H1 (cell line): ENCODE results near the gene NREP. TPM values are rescaled to one million over a fixed set of nuclear protein-coding genes. Genes with fewer than 3 reads are reported as not detected.

Source experiments
- CTCF ChIA-PET: fragments of 300-600 bp; sonication (Branson Sonifier 250); formaldehyde crosslinking; loops from one replicate; lab custom pipeline; 2021; ENCODE audit not compliant: partially characterized antibody; lab: Charles Lee
- POLR2A ChIA-PET: fragments of 300-600 bp; sonication (Branson Sonifier 250); formaldehyde crosslinking; loops from one replicate; lab custom pipeline; 2021; ENCODE audit warnings: inconsistent platforms; ENCODE audit not compliant: partially characterized antibody; lab: Charles Lee
- DNase-seq, 2 experiments: peaks; one replicate each; pipeline versions ENCODE4 v3.0.0 to v3.0.0-alpha.2; 2010 to 2022; ENCODE audit warnings: low spot score in 2 of 2, low read depth in 1 of 2, mixed read lengths in 1 of 2
- FAIRE-seq: peaks from 2 replicates; lab custom pipeline; 2011; peaks lifted over from hg19 to GRCh38; lab: Jason Lieb, UNC
- H2AFZ ChIP-seq: 2 replicates; pipeline ENCODE4 v1.8.1; 2012; ENCODE audit warnings: low read length, inconsistent platforms
- H2AK5ac ChIP-seq: 2 replicates; pipeline ENCODE4 v1.6.1; 2013; ENCODE audit warnings: low read depth, low read length
- H2BK120ac ChIP-seq: replicated peaks from 2 replicates; pipeline ENCODE3; 2013; ENCODE audit warnings: low read depth, low read length, inconsistent platforms
- H2BK12ac ChIP-seq: 2 replicates; pipeline ENCODE4 v1.6.1; 2013; ENCODE audit warnings: low read depth, low read length
- H2BK15ac ChIP-seq: 2 replicates; pipeline ENCODE4 v1.6.1; 2013; ENCODE audit warnings: low read length
- H2BK20ac ChIP-seq: 2 replicates; pipeline ENCODE4 v1.6.1; 2013; ENCODE audit warnings: low read length
- H2BK5ac ChIP-seq: 2 replicates; pipeline ENCODE4 v1.6.1; 2013; ENCODE audit warnings: low read depth, low read length
- H3K14ac ChIP-seq: 2 replicates; pipeline ENCODE4 v1.6.1; 2013; ENCODE audit warnings: inconsistent platforms; ENCODE audit not compliant: insufficient read length
- H3K18ac ChIP-seq: 2 replicates; pipeline ENCODE4 v1.6.1; 2013; ENCODE audit warnings: low read length; ENCODE audit errors: extremely low read depth
- H3K23ac ChIP-seq: 2 replicates; pipeline ENCODE4 v1.6.1; 2013; ENCODE audit warnings: inconsistent platforms; ENCODE audit not compliant: insufficient read length
- H3K23me2 ChIP-seq: 2 replicates; pipeline ENCODE4 v1.6.1; 2013; ENCODE audit warnings: low read depth, low read length
- H3K27ac ChIP-seq: 2 replicates; pipeline ENCODE4 v1.6.1; 2011; ENCODE audit warnings: low read depth, low read length, inconsistent platforms
- H3K27me3 ChIP-seq, 4 experiments: replicated peaks in 1 of 4; 1 replicate in 1 of 4; 2 replicates in 3 of 4; pipeline versions ENCODE4 v1.6.1 to v1.8.1; 2011 to 2013; ENCODE audit warnings: low read length in 3 of 4, mild to moderate bottlenecking in 3 of 4, inconsistent platforms in 2 of 4, mixed read lengths in 2 of 4, moderate library complexity in 1 of 4; ENCODE audit not compliant: control insufficient read depth in 3 of 4, insufficient read depth in 3 of 4; ENCODE audit errors: extremely low read depth in 1 of 4
- H3K36me3 ChIP-seq, 4 experiments: 2 replicates each; pipeline versions ENCODE4 v1.6.1 to v1.8.1; 2011 to 2013; ENCODE audit warnings: mild to moderate bottlenecking in 4 of 4, low read length in 3 of 4, moderate library complexity in 2 of 4, control low read depth in 1 of 4, inconsistent platforms in 1 of 4; ENCODE audit not compliant: insufficient read depth in 4 of 4, control insufficient read depth in 2 of 4
- H3K4ac ChIP-seq: replicated peaks from 2 replicates; pipeline ENCODE3; 2013; ENCODE audit warnings: low read length, low read depth, mixed read lengths, inconsistent platforms; ENCODE audit not compliant: insufficient read length
- H3K4me1 ChIP-seq, 4 experiments: replicated peaks in 1 of 4; 1 replicate in 1 of 4; 2 replicates in 3 of 4; pipeline versions ENCODE4 v1.6.1 to v1.8.1; 2011 to 2013; ENCODE audit warnings: low read length in 3 of 4, inconsistent platforms in 2 of 4, mixed read lengths in 1 of 4; ENCODE audit not compliant: insufficient read depth in 4 of 4, control insufficient read depth in 3 of 4
- H3K4me2 ChIP-seq, 2 experiments: 2 replicates each; pipeline versions ENCODE4 v1.6.1 to v1.8.1; 2011 to 2013; ENCODE audit warnings: low read depth in 2 of 2, low read length in 2 of 2, control low read depth in 1 of 2, inconsistent platforms in 1 of 2, mild to moderate bottlenecking in 1 of 2; ENCODE audit not compliant: insufficient read depth in 1 of 2
- H3K4me3 ChIP-seq, 4 experiments: fragments of 200-600, 300-600 bp in 1 of 4; sonication (generic), shearing (Covaris generic), sonication (Bioruptor Twin) in 1 of 4; 2 replicates each; pipeline versions ENCODE4 v1.5.1 to v1.8.1; 2011 to 2016; ENCODE audit warnings: low read length in 4 of 4, low read depth in 3 of 4, control low read depth in 2 of 4, inconsistent platforms in 2 of 4, mild to moderate bottlenecking in 2 of 4, mixed read lengths in 1 of 4, moderate library complexity in 1 of 4; ENCODE audit not compliant: insufficient read depth in 2 of 4; ENCODE audit errors: extremely low read depth in 1 of 4
- H3K56ac ChIP-seq: replicated peaks from 2 replicates; pipeline ENCODE3; 2013; ENCODE audit warnings: low read depth, mild to moderate bottlenecking, mixed read lengths, low read length, inconsistent platforms; ENCODE audit not compliant: insufficient read length
- H3K79me1 ChIP-seq: 2 replicates; pipeline ENCODE4 v1.6.1; 2013; ENCODE audit warnings: low read depth, low read length, control low read depth
- H3K79me2 ChIP-seq, 2 experiments: 2 replicates each; pipeline versions ENCODE4 v1.6.1 to v1.8.1; 2012 to 2013; ENCODE audit warnings: low read length in 2 of 2, mild to moderate bottlenecking in 2 of 2, inconsistent platforms in 1 of 2; ENCODE audit not compliant: insufficient read depth in 2 of 2, control insufficient read depth in 1 of 2
- H3K9ac ChIP-seq, 4 experiments: replicated peaks in 1 of 4; 1 replicate in 1 of 4; 2 replicates in 3 of 4; pipeline versions ENCODE4 v1.6.1 to v1.8.1; 2011 to 2013; ENCODE audit warnings: low read depth in 3 of 4, low read length in 3 of 4, control low read depth in 2 of 4, mild to moderate bottlenecking in 2 of 4, moderate library complexity in 2 of 4, inconsistent platforms in 1 of 4; ENCODE audit errors: extremely low read depth in 1 of 4
- H3K9me3 ChIP-seq, 2 experiments: 2 replicates each; pipeline versions ENCODE4 v1.6.1 to v1.8.1; 2012 to 2013; ENCODE audit warnings: mild to moderate bottlenecking in 2 of 2, moderate library complexity in 2 of 2, control low read depth in 1 of 2, inconsistent platforms in 1 of 2, low read depth in 1 of 2, low read length in 1 of 2, mixed read lengths in 1 of 2; ENCODE audit not compliant: insufficient read depth in 2 of 2
- H4K20me1 ChIP-seq, 2 experiments: replicated peaks in 1 of 2; 2 replicates each; pipeline versions ENCODE3 to v1.8.1; 2011 to 2013; ENCODE audit warnings: inconsistent platforms in 2 of 2, low read length in 2 of 2, mild to moderate bottlenecking in 1 of 2; ENCODE audit not compliant: insufficient read depth in 2 of 2, control insufficient read depth in 1 of 2
- H4K5ac ChIP-seq: 2 replicates; pipeline ENCODE4 v1.6.1; 2013; ENCODE audit warnings: low read length, low read depth, mixed read lengths, inconsistent platforms; ENCODE audit not compliant: insufficient read length
- H4K8ac ChIP-seq: 2 replicates; pipeline ENCODE4 v1.8.0; 2013; ENCODE audit warnings: mild to moderate bottlenecking, moderate library complexity, low read length, inconsistent platforms; ENCODE audit not compliant: insufficient read depth; ENCODE audit errors: extremely low read depth
- H4K91ac ChIP-seq: replicated peaks from 2 replicates; pipeline ENCODE3; 2013; ENCODE audit warnings: low read length, mixed read lengths, inconsistent platforms; ENCODE audit not compliant: insufficient read length
- ASH2L ChIP-seq: fragments of 200-600, 300-600 bp; sonication (generic); IDR thresholded peaks from one replicate; pipeline ENCODE4 v1.7.1; 2017; ENCODE audit warnings: low read length
- BRCA1 ChIP-seq: IDR thresholded peaks from 2 replicates; pipeline ENCODE4 v1.6.1; 2012; ENCODE audit warnings: low read depth, low read length, improper control_type of control experiment
- CREB1 ChIP-seq: IDR thresholded peaks from 2 replicates; pipeline ENCODE4 v1.6.1; 2012; ENCODE audit warnings: inconsistent platforms
- EZH2 ChIP-seq: fragments of 200-600 bp; sonication (generic); IDR thresholded peaks from 2 replicates; pipeline ENCODE4 v1.7.1; 2012; ENCODE audit warnings: low read depth, mild to moderate bottlenecking, moderate library complexity, low read length, inconsistent platforms; ENCODE audit not compliant: severe bottlenecking
- RBBP5 ChIP-seq: IDR thresholded peaks from 2 replicates; pipeline ENCODE4 v1.7.1; 2012; ENCODE audit warnings: low read depth, mild to moderate bottlenecking, inconsistent platforms, low read length, moderate library complexity, borderline replicate concordance
- RFX5 ChIP-seq: IDR thresholded peaks from 2 replicates; pipeline ENCODE4 v1.6.1; 2011; ENCODE audit warnings: low read depth, low read length, improper control_type of control experiment, borderline replicate concordance
- SAP30 ChIP-seq: fragments of 300-600 bp; sonication (generic); IDR thresholded peaks from 2 replicates; pipeline ENCODE4 v1.7.1; 2012; ENCODE audit warnings: low read length, moderate library complexity, mild to moderate bottlenecking, inconsistent platforms; ENCODE audit not compliant: insufficient read depth, insufficient replicate concordance
- WGBS, 2 experiments: shearing (Covaris generic) in 1 of 2; methylation state at CpG; one replicate each; pipeline versions ENCODE4 v1.1.6 to v1.1.7; 2013 to 2015; ENCODE audit warnings: low lambda C conversion rate in 2 of 2, mixed read lengths in 2 of 2, inconsistent platforms in 1 of 2, low coverage in 1 of 2, missing lambda C conversion rate in 1 of 2; ENCODE audit not compliant: insufficient replicate concordance in 2 of 2, insufficient coverage in 1 of 2, insufficient read length in 1 of 2; ENCODE audit errors: extremely low coverage in 1 of 2, missing lambda C conversion rate in 1 of 2; 5-methylcytosine and 5-hydroxymethylcytosine counted together
- polyA plus RNA-seq, 7 experiments: library from polyadenylated mRNA; depleted of rRNA in 3 of 7; stranded (reverse) in 5 of 7; unstranded in 2 of 7; fragments of >200 nt in 5 of 7; fragments of 200-250 nt in 2 of 7; gene quantifications; 1 replicate in 5 of 7; 2 replicates in 1 of 7; 4 replicates in 1 of 7; pipeline versions ENCODE4 v1.2.1 to v1.2.3, GENCODE V29; 2011 to 2013; ENCODE audit warnings: missing spikeins in 2 of 7, mixed read lengths in 2 of 7
- total RNA-seq: library from RNA; stranded (reverse); fragmentation: NEBNext Ultra II Directional; extraction: Animal tissue kit (Norgen Biotek cat#: 25700); gene quantifications from 2 replicates; pipeline ENCODE4 v1.2.1, GENCODE V29; 2021

NREP gene
- total and polyA plus RNA-seq, 2 of the 8 experiments (the other 6 are each of a cell fraction or from before 2014, with no cell fraction given) = 254 to 301 TPM

- H4K8ac ChIP-seq = no peak overlapping the region
- FAIRE-seq = no peak
- no peak for TF ChIP-seq EZH2
- no peak for TF ChIP-seq ASH2L
- TF ChIP-seq BRCA1 = no peak
- no peak for TF ChIP-seq RBBP5
- TF ChIP-seq RFX5 = no peak
- TF ChIP-seq SAP30 = no peak
- no peak for TF ChIP-seq CREB1
- TF ChIP-seq, all 59 proteins: peak for 0
These were observed 49.8 kb upstream of the NREP start for GRCh38 chr5:111806753-111807152.

More at GRCh38 chr5:111806753-111807152, 49.8 kb upstream of the NREP start:
- H2BK15ac ChIP-seq = no peak overlapping the region
- H4K91ac ChIP-seq = no peak overlapping the region
- H2BK20ac ChIP-seq = no peak overlapping the region
- no peak overlapping the region for H3K4ac ChIP-seq
- no peaks in the 10 kb centered on the region; the same call in 1 of the 2 replicates for H3K23me2 ChIP-seq
- CTCF ChIA-PET = no interaction called here
- H3K14ac ChIP-seq = no peak overlapping the region
- H2AFZ ChIP-seq = no peak overlapping the region
- no peaks in the 10 kb centered on the region for H3K4me1 ChIP-seq
- H2BK120ac ChIP-seq = no peak overlapping the region
- no peak overlapping the region for H3K4me3 ChIP-seq
- H3K27me3 ChIP-seq = no peaks in the 10 kb centered on the region
- no peak overlapping the region for H3K56ac ChIP-seq
- DNase-seq = no peak
- H3K23ac ChIP-seq = no peak overlapping the region
- H3K9ac ChIP-seq = no peak overlapping the region
- H2AK5ac ChIP-seq = no peak overlapping the region
- no peaks in the 10 kb centered on the region for H3K79me2 ChIP-seq
- H3K27ac ChIP-seq = no peak overlapping the region
- H4K5ac ChIP-seq = no peak overlapping the region
- no peak overlapping the region for H3K18ac ChIP-seq
- H2BK5ac ChIP-seq = no peak overlapping the region
- POLR2A ChIA-PET = no interaction called here
- 97% methylated on average over 2 of the region's 2 CpGs; no CpG with 5 or more reads in 1 of the 2 experiments for WGBS, 2 experiments
- no peaks in the 10 kb centered on the region for H3K79me1 ChIP-seq
- no peaks in the 10 kb centered on the region for H4K20me1 ChIP-seq
- H2BK12ac ChIP-seq = no peak overlapping the region
- H3K9me3 ChIP-seq = no peaks in the 10 kb centered on the region
- no peaks in the 10 kb centered on the region for H3K36me3 ChIP-seq
- no peak overlapping the region for H3K4me2 ChIP-seq
